ENCODE measurements around the gene LBHD1. TPM values are rescaled to one million over a fixed set of nuclear protein-coding genes. Genes with fewer than 3 reads are reported as not detected.

LBHD1 gene
- total RNA-seq, 1 experiment from 2014 or later, result 10.4 TPM

GRCh38 chr11:62647609-62648005 is 24.5 kb downstream of the LBHD1 start:
- Histone ChIP-seq H2BK5ac (ENCODE audit: insufficient read length, low read length) (no peak overlapping the region), H3K4ac (ENCODE audit: low read depth, low read length) (no peak overlapping the region), H3K4me1 (ENCODE audit: insufficient read depth, low read length) (peaks cover 3% of the 10 kb centered on the region; the same call in 1 of the 2 replicates), H2BK15ac (ENCODE audit: low read depth, low read length) (no peak overlapping the region), H3K14ac (ENCODE audit: insufficient read depth, low read length) (no peak overlapping the region), H3K4me2 (ENCODE audit: insufficient read depth, insufficient read length, low read length) (no peak overlapping the region), H4K5ac (ENCODE audit: insufficient read length, low read depth, low read length) (no peak overlapping the region), H3K23ac (ENCODE audit: insufficient read length, low read depth, low read length) (no peak overlapping the region), H4K8ac (replicated peaks; ENCODE audit: insufficient read length, low read depth, low read length) (no peak overlapping the region), H2BK12ac (ENCODE audit: insufficient read length, low read depth, low read length) (no peak overlapping the region), H3K23me2 (ENCODE audit: insufficient read length, low read depth, low read length, poor library complexity, severe bottlenecking) (peaks cover 9% of the 10 kb centered on the region), H3K18ac (ENCODE audit: insufficient read length, low read depth, low read length) (no peak overlapping the region), H2AK5ac (ENCODE audit: insufficient read length, low read length) (no peak overlapping the region), H3K9me3 (ENCODE audit: control insufficient read depth, low read depth, low read length) (no peaks in the 10 kb centered on the region), H3K9ac (ENCODE audit: extremely low read depth, insufficient read length, low read length) (no peak overlapping the region), H3K79me1 (ENCODE audit: insufficient read depth, low read depth, low read length, poor library complexity, severe bottlenecking) (no peaks in the 10 kb centered on the region), H2BK20ac (ENCODE audit: low read depth, low read length, poor library complexity, severe bottlenecking) (no peak overlapping the region), H4K91ac (ENCODE audit: insufficient read length, low read depth, low read length) (no peak overlapping the region), H2AFZ (ENCODE audit: low read length) (no peak overlapping the region), H3K79me2 (ENCODE audit: insufficient read depth, low read length) (peaks cover 13% of the 10 kb centered on the region; the same call in 1 of the 2 replicates), H3K27ac (ENCODE audit: insufficient read length, low read depth, low read length) (no peak overlapping the region), H2BK120ac (ENCODE audit: low read depth, low read length, poor library complexity, severe bottlenecking) (no peak overlapping the region), H4K20me1 (ENCODE audit: control insufficient read depth, insufficient read depth, insufficient read length) (no peaks in the 10 kb centered on the region), H3K56ac (ENCODE audit: insufficient read length, low read depth, low read length) (no peak overlapping the region), H3K27me3 (ENCODE audit: insufficient read depth, low read length) (no peaks in the 10 kb centered on the region), H3T11ph (ENCODE audit: low read length) (no peak overlapping the region)
- Mint-ChIP-seq H3K27ac (no peak overlapping the region), H3K4me1 (peaks cover 11 to 13% of the 10 kb centered on the region in 2 experiments), H3K27me3 (ENCODE audit: low read depth) (no peaks in the 10 kb centered on the region), H3K4me3 (peak overlapping the region in 1 of 2 experiments; percentile 55; a peak in 3 of 5 replicates), H3K9me3 (no peaks in the 10 kb centered on the region), H3K36me3 (ENCODE audit: insufficient read depth in 1 of 3, low read depth in 3 of 3) (peaks cover 14 to 44% (median 27%) of the 10 kb centered on the region in 3 experiments)
- DNase-seq, result no peak
- TF ChIP-seq, protein P1, sequence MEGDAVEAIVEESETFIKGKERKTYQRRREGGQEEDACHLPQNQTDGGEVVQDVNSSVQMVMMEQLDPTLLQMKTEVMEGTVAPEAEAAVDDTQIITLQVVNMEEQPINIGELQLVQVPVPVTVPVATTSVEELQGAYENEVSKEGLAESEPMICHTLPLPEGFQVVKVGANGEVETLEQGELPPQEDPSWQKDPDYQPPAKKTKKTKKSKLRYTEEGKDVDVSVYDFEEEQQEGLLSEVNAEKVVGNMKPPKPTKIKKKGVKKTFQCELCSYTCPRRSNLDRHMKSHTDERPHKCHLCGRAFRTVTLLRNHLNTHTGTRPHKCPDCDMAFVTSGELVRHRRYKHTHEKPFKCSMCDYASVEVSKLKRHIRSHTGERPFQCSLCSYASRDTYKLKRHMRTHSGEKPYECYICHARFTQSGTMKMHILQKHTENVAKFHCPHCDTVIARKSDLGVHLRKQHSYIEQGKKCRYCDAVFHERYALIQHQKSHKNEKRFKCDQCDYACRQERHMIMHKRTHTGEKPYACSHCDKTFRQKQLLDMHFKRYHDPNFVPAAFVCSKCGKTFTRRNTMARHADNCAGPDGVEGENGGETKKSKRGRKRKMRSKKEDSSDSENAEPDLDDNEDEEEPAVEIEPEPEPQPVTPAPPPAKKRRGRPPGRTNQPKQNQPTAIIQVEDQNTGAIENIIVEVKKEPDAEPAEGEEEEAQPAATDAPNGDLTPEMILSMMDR (conservative IDR thresholded peaks at IDR 0.05), result no peak
- no CpG with 5 or more reads among the region's 6 CpGs for WGBS (ENCODE audit: extremely low coverage, insufficient read length, low lambda C conversion rate)

Measured in H9 (cell line).